ENCODE results near the gene NISCH. TPM values are rescaled to one million over a fixed set of nuclear protein-coding genes. Genes with fewer than 3 reads are reported as not detected.

Gene NISCH
- total and polyA plus RNA-seq, 12 donors: 24.0 to 56.3 (median 41.9) TPM

- intact Hi-C loops (cut with DNase I): loop anchor here in 2 of 10 donors (10.0 kb wide), 2 partner anchors 206 to 216 kb away; partner anchors contain the start of genes GNL3 (in 1 of the 2) and PBRM1 (in 1 of the 2)
- peak in 1 of 8 donors; percentile 17 for ATAC-seq
- DNase-seq: no peak
- no peak for TF ChIP-seq CTCF (IDR thresholded peaks at IDR 0.05)
- Histone ChIP-seq H3K36me3 (peaks cover 0 to 79% (median 16%) of the 10 kb centered on the region in 9 donors), H3K4me3 (no peak overlapping the region), H3K4me1 (peaks cover 8 to 62% (median 34%) of the 10 kb centered on the region in 9 donors), H3K9me3 (no peaks in the 10 kb centered on the region), H3K27me3 (no peaks in the 10 kb centered on the region), H3K27ac (peak overlapping the region in 1 of 10 donors; percentile 11)
- 68 to 79% methylated on average over 5 of the region's 5 CpGs for WGBS, 2 donors
These were observed 13.6 kb downstream of the NISCH start for GRCh38 chr3:52469001-52469400.

DNA sequence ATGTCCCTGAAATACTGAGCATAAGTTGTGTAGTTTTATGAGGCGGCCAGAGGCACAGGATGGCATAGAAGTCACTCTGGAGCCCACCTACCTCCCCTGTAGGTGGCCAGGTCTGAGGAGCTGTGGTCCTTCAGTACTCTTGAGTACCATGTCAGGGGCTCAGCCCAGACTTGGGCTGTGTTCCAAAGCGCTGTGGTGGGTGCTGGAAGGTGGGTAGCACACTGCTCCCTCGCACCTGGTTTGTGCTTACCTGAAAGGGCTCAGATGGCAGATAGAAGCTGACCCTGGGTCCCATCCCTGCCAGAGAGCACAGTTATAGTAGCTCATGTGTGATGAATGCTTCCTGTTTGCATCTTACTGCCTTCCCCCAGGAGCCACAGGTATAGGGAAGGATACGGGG lies 15.5 kb downstream of the NISCH start:
- no peak for TF ChIP-seq CTCF (IDR thresholded peaks at IDR 0.05)
- peak overlapping the region in 2 of 10 donors; percentile 43 to 77 for H3K27ac ChIP-seq
- H3K4me3 ChIP-seq: no peak overlapping the region
- DNase-seq (no peak), ATAC-seq (no peak)
- intact Hi-C loops (cut with DNase I): loop anchor here in 6 of 10 donors (2.0 to 10.0 kb wide), 3 partner anchors 66 to 214 kb away; partner anchors contain the start of genes UQCC5 (in 6 of the 6), GNL3 (in 2 of the 6) and PBRM1 (in 2 of the 6)
- no peaks in the 10 kb centered on the region for H3K9me3 ChIP-seq
- peaks cover 8 to 64% (median 34%) of the 10 kb centered on the region in 9 donors for H3K4me1 ChIP-seq
- no peaks in the 10 kb centered on the region for H3K27me3 ChIP-seq
- 94 to 95% methylated on average over 4 of the region's 4 CpGs for WGBS, 2 donors
- H3K36me3 ChIP-seq: peaks cover 0 to 79% (median 32%) of the 10 kb centered on the region in 9 donors

DNA sequence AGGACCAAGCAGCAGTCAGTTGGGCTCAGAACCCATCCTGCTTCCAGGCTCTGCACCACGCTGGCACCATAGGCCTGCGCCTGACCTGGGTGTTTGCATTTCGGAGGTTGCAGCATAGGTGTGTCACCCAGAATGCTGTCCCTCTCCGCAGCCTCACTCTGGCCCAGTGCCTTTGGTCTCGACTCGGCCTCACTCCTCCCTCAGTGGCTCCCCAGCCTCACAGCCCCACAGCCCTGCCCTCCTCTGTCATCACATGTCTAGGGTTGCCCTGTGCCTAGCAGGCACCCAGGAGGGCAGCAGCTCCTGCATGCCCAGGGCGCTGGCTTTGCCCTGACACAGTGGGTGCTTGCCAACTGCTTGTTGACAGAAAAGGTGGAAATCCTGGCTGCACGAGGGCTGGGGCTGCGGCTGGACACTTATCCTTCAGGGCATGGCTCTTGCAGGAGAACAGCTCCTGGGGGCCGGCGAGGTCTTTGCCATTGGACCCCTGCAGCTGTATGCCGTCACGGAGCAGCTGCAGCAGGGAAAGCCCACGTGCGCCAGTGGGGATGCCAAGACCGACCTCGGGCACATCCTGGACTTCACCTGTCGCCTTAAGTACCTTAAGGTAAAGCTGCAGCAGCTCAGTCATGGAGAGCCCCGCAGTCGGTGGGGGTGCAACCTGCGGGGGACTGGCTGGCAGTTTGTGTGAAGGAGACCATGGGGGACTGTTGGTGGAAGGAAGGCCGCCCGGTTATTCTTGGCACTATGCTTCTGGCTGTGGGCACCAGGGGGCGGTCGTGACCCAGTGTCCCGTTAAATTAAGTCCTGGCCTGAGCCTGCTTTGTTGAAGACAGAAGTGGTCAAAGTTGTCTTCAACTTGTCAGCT lies 16.2 kb downstream of the NISCH start:
- 48 to 50% methylated on average over 26 of the region's 26 CpGs for WGBS, 2 donors
- intact Hi-C loops (cut with DNase I): loop anchor here in 7 of 10 donors (2.0 to 10.0 kb wide), 3 partner anchors 65 to 213 kb away; partner anchors contain the start of genes UQCC5 (in 7 of the 7), GNL3 (in 2 of the 7) and PBRM1 (in 2 of the 7)
- H3K4me3 ChIP-seq: no peak overlapping the region
- H3K27me3 ChIP-seq: no peaks in the 10 kb centered on the region
- H3K9me3 ChIP-seq: no peaks in the 10 kb centered on the region
- peaks cover 0 to 80% (median 39%) of the 10 kb centered on the region in 9 donors for H3K36me3 ChIP-seq
- peak; percentile 48 to 85 (median 78) for TF ChIP-seq CTCF (IDR thresholded peaks at IDR 0.05)
- H3K27ac ChIP-seq: peak overlapping the region in 2 of 10 donors; percentile 43 to 77
- peak; percentile 80 to 91 (median 86) for ATAC-seq
- peak; percentile 79 to 80 for DNase-seq
- H3K4me1 ChIP-seq: peaks cover 8 to 68% (median 34%) of the 10 kb centered on the region in 9 donors

Measured in heart right ventricle (tissue), 16 donors.